Esophagus muscularis mucosa (tissue), 4 donors: ENCODE data around the gene CFHR3. TPM values are rescaled to one million over a fixed set of nuclear protein-coding genes. Genes with fewer than 3 reads are reported as not detected.

Source experiments
- DNase-seq: peaks from one replicate; pipeline ENCODE4 v3.0.0-alpha.2; 2017; ENCODE audit errors: extremely low spot score
- H3K27ac ChIP-seq, 4 donors: fragments of 200-600 bp; sonication (generic); replicated peaks in 1 of 4; 1 replicate in 3 of 4; 2 replicates in 1 of 4; pipeline ENCODE4 v1.5.1; 2016 to 2019; ENCODE audit warnings: mild to moderate bottlenecking in 1 of 4
- H3K27me3 ChIP-seq, 4 donors: fragments of 200-600 bp; sonication (generic); one replicate each; pipeline versions ENCODE4 v1.5.1 to v1.6.0; 2016 to 2019
- H3K36me3 ChIP-seq, 4 donors: fragments of 200-600 bp; sonication (generic); one replicate each; pipeline ENCODE4 v1.5.1; 2016 to 2019
- H3K4me1 ChIP-seq, 4 donors: fragments of 200-600 bp; sonication (generic); one replicate each; pipeline ENCODE4 v1.5.1; 2016 to 2019
- H3K4me3 ChIP-seq, 4 donors: fragments of 200-600 bp; sonication (generic); 1 replicate in 2 of 4; 2 replicates in 2 of 4; pipeline ENCODE4 v1.5.1; 2016 to 2019; ENCODE audit warnings: mild to moderate bottlenecking in 4 of 4, moderate library complexity in 1 of 4
- H3K9me3 ChIP-seq, 4 donors: fragments of 200-600 bp; sonication (generic); 1 replicate in 3 of 4; 2 replicates in 1 of 4; pipeline ENCODE4 v1.5.1; 2016 to 2019
- CTCF ChIP-seq, 3 experiments: fragments of 200-600 bp in 2 of 3; fragments of 450-650 bp in 1 of 3; sonication (generic) in 2 of 3; IDR thresholded peaks; one replicate each; pipeline ENCODE4 v1.5.1; 2017 to 2019; ENCODE audit warnings: antibody characterized with exemption in 3 of 3, mild to moderate bottlenecking in 2 of 3, moderate library complexity in 1 of 3
- EP300 ChIP-seq: sonication (generic); formaldehyde crosslinking; IDR thresholded peaks from one replicate; pipeline ENCODE4 v1.6.1; 2017; ENCODE audit warnings: antibody characterized with exemption
- POLR2A ChIP-seq: fragments of 450-650 bp; IDR thresholded peaks from one replicate; pipeline ENCODE4 v1.6.1; 2017; ENCODE audit warnings: antibody characterized with exemption, moderate library complexity, mild to moderate bottlenecking, low read depth
- POLR2AphosphoS5 ChIP-seq, 2 donors: sonication (generic); formaldehyde crosslinking; IDR thresholded peaks; one replicate each; pipeline ENCODE4 v1.6.1; 2017; ENCODE audit warnings: antibody characterized with exemption in 2 of 2
- WGBS: methylation state at CpG from one replicate; pipeline ENCODE4 v1.1.5; 2018; 5-methylcytosine and 5-hydroxymethylcytosine counted together
- intact Hi-C: fragments of 100-400 bp; cut with DNase I; formaldehyde crosslinking; loops from one replicate; pipeline ENCODE4 v1.15.1; 2023
- total RNA-seq, 4 donors: library from RNA; depleted of rRNA; stranded (reverse); fragments of >200 nt; gene quantifications; one replicate each; pipeline versions ENCODE4 v1.1.0 to v1.2.1, GENCODE V29; 2016

CFHR3 gene
- not detected for total RNA-seq

DNA sequence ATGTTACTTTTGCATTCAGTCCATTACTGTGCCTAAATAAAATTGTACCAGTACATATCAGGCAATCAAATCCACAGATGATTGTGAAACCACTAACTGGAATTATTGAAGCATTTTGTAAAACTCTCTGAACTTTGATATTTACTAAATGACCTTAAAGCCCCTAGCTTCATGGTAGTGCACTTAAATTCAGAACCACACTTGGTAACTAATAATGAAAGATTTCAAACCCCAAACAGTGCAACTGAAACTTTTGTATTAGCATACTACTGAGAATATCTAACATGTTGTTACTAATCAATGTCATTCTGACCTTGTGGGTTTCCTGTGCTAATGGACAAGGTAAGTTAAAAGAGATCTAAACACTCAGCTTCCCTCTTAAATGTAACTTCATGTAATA lies at the start of gene CFHR3:
Gene CFHR3 (plus strand): TSS at position 238 of the 400 bp plus-strand sequence. CDS start 47 bp downstream, at position 285.
- intact Hi-C loops, result no loop called here
- no peaks in the 10 kb centered on the region for H3K27me3 ChIP-seq
- no peak for TF ChIP-seq POLR2A
- no peak for TF ChIP-seq EP300
- TF ChIP-seq CTCF (IDR thresholded peaks at IDR 0.05), result no peak
- no peak for TF ChIP-seq POLR2AphosphoS5 (IDR thresholded peaks at IDR 0.05)
- no peaks in the 10 kb centered on the region for H3K4me1 ChIP-seq
- DNase-seq, result no peak
- no peak within 1 kb of the TSS for H3K27ac ChIP-seq
- H3K9me3 ChIP-seq, result no peaks in the 10 kb centered on the region
- no peaks in the 10 kb centered on the region for H3K36me3 ChIP-seq
- no peak within 1 kb of the TSS for H3K4me3 ChIP-seq

DNA sequence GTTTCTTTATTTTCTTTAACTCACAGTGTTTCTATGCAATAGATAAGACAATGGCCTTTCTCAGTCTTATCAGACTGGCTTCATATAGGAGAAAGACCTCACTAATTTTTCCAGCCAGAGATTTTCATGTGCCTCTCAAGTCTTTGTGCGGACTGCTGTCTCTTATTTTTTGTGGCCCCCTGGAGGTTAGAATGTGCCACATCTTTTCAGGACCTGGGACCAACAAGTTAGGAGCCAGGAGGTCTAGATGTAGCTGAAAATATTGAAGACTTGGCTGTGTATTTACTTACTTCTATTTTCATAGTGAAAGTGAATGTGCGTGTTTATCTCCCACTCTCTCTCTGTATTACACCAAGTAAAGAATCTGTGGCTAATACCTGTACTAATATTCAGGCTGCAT lies 42.1 kb upstream of the CFHR3 start:
- H3K4me1 ChIP-seq, result no peaks in the 10 kb centered on the region
- intact Hi-C loops, result no loop called here

DNA sequence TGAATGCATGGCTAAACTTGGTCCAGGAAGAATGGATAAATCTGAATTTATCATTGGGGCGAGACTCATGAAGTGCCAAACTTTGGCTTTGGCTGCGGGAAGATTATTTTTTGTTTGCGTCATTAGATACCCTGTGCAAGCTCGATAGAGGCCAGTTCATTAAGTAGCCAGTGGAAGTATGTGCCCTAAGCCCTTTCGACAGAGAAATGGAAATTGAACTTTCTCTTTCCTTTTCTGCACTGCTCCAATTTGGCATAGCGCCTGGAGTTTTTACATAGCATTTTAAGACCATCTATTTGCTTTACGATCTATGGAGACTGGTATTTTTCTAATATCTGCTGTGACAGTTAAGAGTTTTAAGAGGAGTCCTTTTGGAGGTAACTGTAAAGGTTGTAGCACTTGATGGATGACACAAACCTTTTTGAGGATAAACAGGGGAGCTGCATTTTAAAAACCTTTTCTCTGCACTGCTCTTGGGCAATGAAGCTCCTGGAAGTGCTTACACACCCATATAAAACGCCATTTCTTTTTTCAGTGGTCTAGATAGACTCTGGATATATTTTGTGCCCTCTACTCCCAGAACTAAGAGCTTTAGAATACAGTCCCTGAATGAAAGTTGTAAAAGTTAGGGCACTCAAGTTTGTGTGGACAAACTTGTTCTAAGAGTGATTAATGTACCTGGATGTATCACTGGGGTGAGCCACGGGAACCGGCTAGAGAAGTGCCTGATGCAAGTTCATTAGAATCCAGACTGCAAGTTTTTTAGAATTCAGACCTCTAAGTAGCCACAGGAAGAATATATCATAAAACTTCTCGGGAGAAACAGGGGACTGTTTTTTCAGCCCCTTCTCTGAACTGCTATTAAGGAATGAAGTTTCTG lies 41.3 kb upstream of the CFHR3 start:
- Histone ChIP-seq H3K27ac (no peak overlapping the region), H3K27me3 (no peaks in the 10 kb centered on the region), H3K36me3 (peaks cover 0 to 7% (median 2%) of the 10 kb centered on the region in 4 donors), H3K9me3 (no peaks in the 10 kb centered on the region), H3K4me3 (no peak overlapping the region), H3K4me1 (no peaks in the 10 kb centered on the region)
- intact Hi-C loops, result no loop called here
- 67% methylated on average over 11 of the region's 11 CpGs for WGBS
- no peak for TF ChIP-seq EP300
- no peak for TF ChIP-seq CTCF (IDR thresholded peaks at IDR 0.05)
- no peak for TF ChIP-seq POLR2AphosphoS5 (IDR thresholded peaks at IDR 0.05)
- no peak for TF ChIP-seq POLR2A
- DNase-seq, result no peak

More for the DNA sequence above, 42.1 kb upstream of the CFHR3 start:
- TF ChIP-seq CTCF (IDR thresholded peaks at IDR 0.05) (no peak), EP300 (no peak), POLR2AphosphoS5 (IDR thresholded peaks at IDR 0.05) (no peak), POLR2A (no peak)
- H3K27me3 ChIP-seq, result no peaks in the 10 kb centered on the region
- H3K9me3 ChIP-seq, result no peaks in the 10 kb centered on the region
- no peaks in the 10 kb centered on the region for H3K36me3 ChIP-seq
- H3K4me3 ChIP-seq, result no peak overlapping the region
- WGBS, result 84% methylated on average over 2 of the region's 2 CpGs
- no peak for DNase-seq
- H3K27ac ChIP-seq, result no peak overlapping the region

- Histone ChIP-seq H3K27me3 (no peaks in the 10 kb centered on the region), H3K4me3 (no peak overlapping the region), H3K4me1 (no peaks in the 10 kb centered on the region), H3K27ac (no peak overlapping the region), H3K9me3 (no peaks in the 10 kb centered on the region), H3K36me3 (peaks cover 0 to 14% (median 5%) of the 10 kb centered on the region in 4 donors)
- DNase-seq, result no peak
- intact Hi-C loops, result no loop called here
- TF ChIP-seq POLR2A (no peak), CTCF (IDR thresholded peaks at IDR 0.05) (no peak)
Observed at GRCh38 chr1:196734006-196734405, 40.6 kb upstream of the CFHR3 start.
